GM10248 (cell line): Measurements from ENCODE around the gene TCHP.

Experiments used
- CTCF ChIA-PET: fragments of 300-600 bp; sonication (Branson Sonifier 250); formaldehyde crosslinking; extraction: SDS; loops from one replicate; lab custom pipeline; 2021; ENCODE audit warnings: antibody characterized with exemption; lab: Yijun Ruan, JAX
- POLR2A ChIA-PET: fragments of 350-650 bp; sonication (Branson Sonifier 250); formaldehyde crosslinking; extraction: SDS; loops from one replicate; lab custom pipeline; 2020; ENCODE audit warnings: antibody characterized with exemption; lab: Yijun Ruan, JAX
- DNase-seq: peaks from one replicate; pipeline ENCODE4 v3.0.0; 2012; ENCODE audit errors: extremely low spot score
- CTCF ChIP-seq: IDR thresholded peaks from 2 replicates; pipeline ENCODE4 v1.5.1; 2012; ENCODE audit warnings: mild to moderate bottlenecking, low read depth; ENCODE audit errors: extremely low read depth, missing control alignments, control extremely low read depth

TCHP gene

GRCh38 chr12:109902891-109903418 is 2.9 kb downstream of the TCHP start:
- CTCF ChIA-PET: interaction anchor here (1.0 to 2.0 kb wide), 4 partner anchors 20 to 58 kb away, joined by 3 to 9 read pairs (median 4); no protein-coding TSS in a partner anchor
- TF ChIP-seq CTCF: no peak

GRCh38 chr12:109905301-109905700 is 5.2 kb downstream of the TCHP start:
- no peak for TF ChIP-seq CTCF
- CTCF ChIA-PET: no interaction called here
- POLR2A ChIA-PET: no interaction called here
- DNase-seq: no peak

More at GRCh38 chr12:109902891-109903418, 2.9 kb downstream of the TCHP start:
- DNase-seq: no peak
- POLR2A ChIA-PET: interaction anchor here (0.5 kb wide), 1 partner anchor 394 kb away, joined by 3 read pairs; no protein-coding TSS in a partner anchor

GRCh38 chr12:109910254-109910968 is 10.3 kb downstream of the TCHP start:
- TF ChIP-seq CTCF: no peak
- POLR2A ChIA-PET: no interaction called here
- DNase-seq: no peak
- CTCF ChIA-PET: no interaction called here

GRCh38 chr12:109910969-109911348 is 10.9 kb downstream of the TCHP start:
- CTCF ChIA-PET: no interaction called here
- DNase-seq: no peak

GRCh38 chr12:109912855-109913321 is 12.8 kb downstream of the TCHP start:
- DNase-seq: no peak
- no peak for TF ChIP-seq CTCF
- ChIA-PET CTCF (interaction anchor here (1.4 kb wide), 1 partner anchor 19 kb away, joined by 3 read pairs; no protein-coding TSS in a partner anchor), POLR2A (no interaction called here)

More at GRCh38 chr12:109910969-109911348, 10.9 kb downstream of the TCHP start:
- POLR2A ChIA-PET: no interaction called here
- no peak for TF ChIP-seq CTCF

DNA sequence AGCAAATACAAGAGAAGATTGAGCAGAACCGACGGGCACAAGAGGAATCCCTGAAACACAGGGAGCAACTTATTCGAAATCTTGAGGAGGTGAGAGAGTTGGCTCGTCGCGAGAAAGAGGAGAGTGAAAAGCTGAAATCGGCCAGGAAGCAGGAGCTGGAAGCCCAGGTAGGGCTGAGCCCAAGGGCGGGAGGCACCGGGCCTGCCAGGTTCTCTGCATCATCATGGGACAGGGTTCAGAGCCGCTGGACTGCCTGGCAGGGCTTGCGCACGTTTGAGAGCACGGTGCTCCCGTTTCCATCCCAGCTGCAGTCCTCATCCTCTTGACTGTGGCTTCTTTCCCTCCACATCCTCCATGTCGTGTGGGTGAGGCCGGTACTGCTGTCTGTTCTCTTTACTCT is 14.4 kb downstream of the TCHP start:
- ChIA-PET POLR2A (no interaction called here), CTCF (interaction anchor here (1.0 to 2.5 kb wide), 5 partner anchors 12 to 265 kb away, joined by 3 to 8 read pairs (median 3); no protein-coding TSS in a partner anchor)
- DNase-seq: no peak

More for the DNA sequence above, 14.4 kb downstream of the TCHP start:
- no peak for TF ChIP-seq CTCF
